Measurements from ENCODE around the gene TRANK1. TPM values are rescaled to one million over a fixed set of nuclear protein-coding genes. Genes with fewer than 3 reads are reported as not detected.

Gene TRANK1
- total RNA-seq, 1 experiment from 2014 or later = 10.5 TPM

DNA sequence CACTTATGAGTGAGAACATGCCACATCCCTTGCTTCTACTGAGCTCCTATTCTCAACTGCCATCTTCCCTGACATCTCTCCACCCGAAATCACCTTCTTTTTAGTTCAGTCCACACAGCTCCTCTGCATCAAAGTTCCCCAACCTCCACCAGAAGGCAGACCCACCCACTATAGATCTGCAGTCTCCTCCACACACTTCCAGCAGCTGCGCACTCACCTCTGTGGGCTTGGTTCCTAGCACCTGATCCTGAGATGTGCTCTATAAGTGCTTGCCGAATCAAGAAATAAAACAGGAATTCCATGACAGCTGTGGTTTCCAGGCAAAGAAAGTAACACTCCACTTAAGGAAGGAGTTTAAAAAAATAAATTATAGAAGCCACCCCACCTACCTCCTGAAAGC is 85.4 kb downstream of the TRANK1 start:
- no peak for TF ChIP-seq JAZF1 (CRISPR knock-in tag; IDR thresholded peaks at IDR 0.05)
- TF ChIP-seq ZNF263 (CRISPR knock-in tag; IDR thresholded peaks at IDR 0.05; ENCODE audit: low read depth) = no peak
- TF ChIP-seq, protein P1, sequence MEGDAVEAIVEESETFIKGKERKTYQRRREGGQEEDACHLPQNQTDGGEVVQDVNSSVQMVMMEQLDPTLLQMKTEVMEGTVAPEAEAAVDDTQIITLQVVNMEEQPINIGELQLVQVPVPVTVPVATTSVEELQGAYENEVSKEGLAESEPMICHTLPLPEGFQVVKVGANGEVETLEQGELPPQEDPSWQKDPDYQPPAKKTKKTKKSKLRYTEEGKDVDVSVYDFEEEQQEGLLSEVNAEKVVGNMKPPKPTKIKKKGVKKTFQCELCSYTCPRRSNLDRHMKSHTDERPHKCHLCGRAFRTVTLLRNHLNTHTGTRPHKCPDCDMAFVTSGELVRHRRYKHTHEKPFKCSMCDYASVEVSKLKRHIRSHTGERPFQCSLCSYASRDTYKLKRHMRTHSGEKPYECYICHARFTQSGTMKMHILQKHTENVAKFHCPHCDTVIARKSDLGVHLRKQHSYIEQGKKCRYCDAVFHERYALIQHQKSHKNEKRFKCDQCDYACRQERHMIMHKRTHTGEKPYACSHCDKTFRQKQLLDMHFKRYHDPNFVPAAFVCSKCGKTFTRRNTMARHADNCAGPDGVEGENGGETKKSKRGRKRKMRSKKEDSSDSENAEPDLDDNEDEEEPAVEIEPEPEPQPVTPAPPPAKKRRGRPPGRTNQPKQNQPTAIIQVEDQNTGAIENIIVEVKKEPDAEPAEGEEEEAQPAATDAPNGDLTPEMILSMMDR (IDR thresholded peaks at IDR 0.05) = no peak
- Mint-ChIP-seq H3K27ac (no peak overlapping the region), H3K9me3 (no peaks in the 10 kb centered on the region), H3K4me1 (peaks cover 9% of the 10 kb centered on the region), H3K36me3 (peaks cover 7% of the 10 kb centered on the region), H3K27me3 (ENCODE audit: low read depth) (no peaks in the 10 kb centered on the region), H3K4me3 (no peak overlapping the region)
- ATAC-seq (no peak), DNase-seq (ENCODE audit: low spot score) (no peak)
- CTCF ChIA-PET = interaction anchor here (1.7 to 3.7 kb wide), 3 partner anchors 9 to 99 kb away, joined by 7 to 18 read pairs (median 8); no protein-coding TSS in a partner anchor
- POLR2A ChIA-PET = no interaction called here

DNA sequence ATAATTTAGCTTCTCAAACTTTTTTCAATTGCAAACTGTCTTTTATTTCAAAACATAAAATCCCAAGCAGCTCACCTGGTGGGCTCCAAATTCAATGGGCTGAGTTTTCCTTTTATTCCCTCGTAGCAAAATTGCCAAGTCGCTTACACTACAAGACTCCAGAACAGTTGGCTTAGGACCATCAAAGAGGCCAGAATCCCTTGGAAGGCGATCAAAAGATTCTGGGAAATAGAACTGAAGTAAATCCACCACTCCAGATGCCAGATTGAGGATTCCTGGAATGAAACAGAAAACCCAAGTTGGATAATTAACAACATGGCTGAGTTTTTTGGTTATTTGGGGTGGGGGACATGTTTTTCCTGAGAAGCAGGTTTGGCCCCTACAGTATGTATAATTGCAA is 92.8 kb downstream of the TRANK1 start:
- Mint-ChIP-seq H3K27me3 (ENCODE audit: low read depth) (no peaks in the 10 kb centered on the region), H3K4me3 (no peak overlapping the region), H3K36me3 (peaks cover under 1% of the 10 kb centered on the region; the same call in 1 of the 2 replicates), H3K4me1 (no peaks in the 10 kb centered on the region), H3K9me3 (no peaks in the 10 kb centered on the region), H3K27ac (no peak overlapping the region)
- DNase-seq (ENCODE audit: low spot score) (no peak), ATAC-seq (no peak)
- ChIA-PET POLR2A (no interaction called here), CTCF (no interaction called here)
- TF ChIP-seq ATF1 (CRISPR knock-in tag; IDR thresholded peaks at IDR 0.05) (no peak), TP53 (CRISPR knock-in tag; IDR thresholded peaks at IDR 0.05) (no peak), FOXJ3 (CRISPR knock-in tag; IDR thresholded peaks at IDR 0.05; ENCODE audit: borderline replicate concordance) (no peak), FOXP1 (CRISPR knock-in tag; IDR thresholded peaks at IDR 0.05; ENCODE audit: borderline replicate concordance) (no peak), IRF2 (CRISPR knock-in tag; IDR thresholded peaks at IDR 0.05; ENCODE audit: borderline replicate concordance, low read depth) (no peak), TCF7 (CRISPR knock-in tag; IDR thresholded peaks at IDR 0.05; ENCODE audit: low read depth) (no peak), ZNF416 (CRISPR knock-in tag; IDR thresholded peaks at IDR 0.05) (no peak)
- TF ChIP-seq, protein P2, sequence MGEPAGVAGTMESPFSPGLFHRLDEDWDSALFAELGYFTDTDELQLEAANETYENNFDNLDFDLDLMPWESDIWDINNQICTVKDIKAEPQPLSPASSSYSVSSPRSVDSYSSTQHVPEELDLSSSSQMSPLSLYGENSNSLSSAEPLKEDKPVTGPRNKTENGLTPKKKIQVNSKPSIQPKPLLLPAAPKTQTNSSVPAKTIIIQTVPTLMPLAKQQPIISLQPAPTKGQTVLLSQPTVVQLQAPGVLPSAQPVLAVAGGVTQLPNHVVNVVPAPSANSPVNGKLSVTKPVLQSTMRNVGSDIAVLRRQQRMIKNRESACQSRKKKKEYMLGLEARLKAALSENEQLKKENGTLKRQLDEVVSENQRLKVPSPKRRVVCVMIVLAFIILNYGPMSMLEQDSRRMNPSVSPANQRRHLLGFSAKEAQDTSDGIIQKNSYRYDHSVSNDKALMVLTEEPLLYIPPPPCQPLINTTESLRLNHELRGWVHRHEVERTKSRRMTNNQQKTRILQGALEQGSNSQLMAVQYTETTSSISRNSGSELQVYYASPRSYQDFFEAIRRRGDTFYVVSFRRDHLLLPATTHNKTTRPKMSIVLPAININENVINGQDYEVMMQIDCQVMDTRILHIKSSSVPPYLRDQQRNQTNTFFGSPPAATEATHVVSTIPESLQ (CRISPR knock-in tag; IDR thresholded peaks at IDR 0.05) = no peak

DNA sequence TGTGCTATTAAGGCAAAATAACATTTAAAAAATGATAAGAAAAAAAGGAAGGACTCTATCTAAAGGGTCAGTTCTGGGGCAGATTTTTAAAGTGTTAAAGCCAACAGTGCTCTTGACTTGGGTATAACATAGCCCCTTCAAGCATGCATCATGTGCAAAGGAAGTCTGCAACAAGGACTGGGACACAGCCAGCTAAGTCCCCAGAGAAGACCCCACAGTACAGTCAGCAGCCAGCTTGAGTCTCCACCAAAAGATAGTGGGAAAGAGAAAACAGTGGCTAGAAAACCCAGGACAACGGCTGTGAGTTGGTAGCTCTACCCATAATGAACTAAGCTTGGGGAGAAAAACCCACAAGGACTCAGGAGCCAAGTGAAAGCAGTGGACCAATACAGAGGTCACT is 94.1 kb downstream of the TRANK1 start:
- Mint-ChIP-seq H3K27ac (no peak overlapping the region), H3K4me3 (no peak overlapping the region), H3K27me3 (ENCODE audit: low read depth) (no peaks in the 10 kb centered on the region), H3K36me3 (no peaks in the 10 kb centered on the region), H3K4me1 (no peaks in the 10 kb centered on the region), H3K9me3 (no peaks in the 10 kb centered on the region)
- no peak for ATAC-seq
- CTCF ChIA-PET = interaction anchor here (0.6 kb wide), 2 partner anchors 28 to 363 kb away, joined by 3 read pairs; no protein-coding TSS in a partner anchor
- DNase-seq (ENCODE audit: low spot score) = no peak
- POLR2A ChIA-PET = no interaction called here
- TF ChIP-seq ZNF423 (CRISPR knock-in tag; IDR thresholded peaks at IDR 0.05) (no peak), HMGA2 (CRISPR knock-in tag; IDR thresholded peaks at IDR 0.05) (no peak), FOXK1 (CRISPR knock-in tag; IDR thresholded peaks at IDR 0.05) (no peak), TCF7 (CRISPR knock-in tag; IDR thresholded peaks at IDR 0.05; ENCODE audit: low read depth) (no peak), SP1 (CRISPR knock-in tag; conservative IDR thresholded peaks at IDR 0.05) (no peak), OVOL2 (CRISPR knock-in tag; IDR thresholded peaks at IDR 0.05; ENCODE audit: borderline replicate concordance) (no peak), KAT7 (CRISPR knock-in tag; IDR thresholded peaks at IDR 0.05; ENCODE audit: borderline replicate concordance) (no peak), CREM (CRISPR knock-in tag; IDR thresholded peaks at IDR 0.05) (no peak)
- TF ChIP-seq, protein P3, sequence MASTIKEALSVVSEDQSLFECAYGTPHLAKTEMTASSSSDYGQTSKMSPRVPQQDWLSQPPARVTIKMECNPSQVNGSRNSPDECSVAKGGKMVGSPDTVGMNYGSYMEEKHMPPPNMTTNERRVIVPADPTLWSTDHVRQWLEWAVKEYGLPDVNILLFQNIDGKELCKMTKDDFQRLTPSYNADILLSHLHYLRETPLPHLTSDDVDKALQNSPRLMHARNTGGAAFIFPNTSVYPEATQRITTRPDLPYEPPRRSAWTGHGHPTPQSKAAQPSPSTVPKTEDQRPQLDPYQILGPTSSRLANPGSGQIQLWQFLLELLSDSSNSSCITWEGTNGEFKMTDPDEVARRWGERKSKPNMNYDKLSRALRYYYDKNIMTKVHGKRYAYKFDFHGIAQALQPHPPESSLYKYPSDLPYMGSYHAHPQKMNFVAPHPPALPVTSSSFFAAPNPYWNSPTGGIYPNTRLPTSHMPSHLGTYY (CRISPR knock-in tag; IDR thresholded peaks at IDR 0.05) = no peak
- TF ChIP-seq, protein P4, sequence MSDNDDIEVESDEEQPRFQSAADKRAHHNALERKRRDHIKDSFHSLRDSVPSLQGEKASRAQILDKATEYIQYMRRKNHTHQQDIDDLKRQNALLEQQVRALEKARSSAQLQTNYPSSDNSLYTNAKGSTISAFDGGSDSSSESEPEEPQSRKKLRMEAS (CRISPR knock-in tag; IDR thresholded peaks at IDR 0.05) = no peak
- TF ChIP-seq, protein P5, sequence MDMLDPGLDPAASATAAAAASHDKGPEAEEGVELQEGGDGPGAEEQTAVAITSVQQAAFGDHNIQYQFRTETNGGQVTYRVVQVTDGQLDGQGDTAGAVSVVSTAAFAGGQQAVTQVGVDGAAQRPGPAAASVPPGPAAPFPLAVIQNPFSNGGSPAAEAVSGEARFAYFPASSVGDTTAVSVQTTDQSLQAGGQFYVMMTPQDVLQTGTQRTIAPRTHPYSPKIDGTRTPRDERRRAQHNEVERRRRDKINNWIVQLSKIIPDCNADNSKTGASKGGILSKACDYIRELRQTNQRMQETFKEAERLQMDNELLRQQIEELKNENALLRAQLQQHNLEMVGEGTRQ (CRISPR knock-in tag; IDR thresholded peaks at IDR 0.05) = no peak
- TF ChIP-seq, protein P6, sequence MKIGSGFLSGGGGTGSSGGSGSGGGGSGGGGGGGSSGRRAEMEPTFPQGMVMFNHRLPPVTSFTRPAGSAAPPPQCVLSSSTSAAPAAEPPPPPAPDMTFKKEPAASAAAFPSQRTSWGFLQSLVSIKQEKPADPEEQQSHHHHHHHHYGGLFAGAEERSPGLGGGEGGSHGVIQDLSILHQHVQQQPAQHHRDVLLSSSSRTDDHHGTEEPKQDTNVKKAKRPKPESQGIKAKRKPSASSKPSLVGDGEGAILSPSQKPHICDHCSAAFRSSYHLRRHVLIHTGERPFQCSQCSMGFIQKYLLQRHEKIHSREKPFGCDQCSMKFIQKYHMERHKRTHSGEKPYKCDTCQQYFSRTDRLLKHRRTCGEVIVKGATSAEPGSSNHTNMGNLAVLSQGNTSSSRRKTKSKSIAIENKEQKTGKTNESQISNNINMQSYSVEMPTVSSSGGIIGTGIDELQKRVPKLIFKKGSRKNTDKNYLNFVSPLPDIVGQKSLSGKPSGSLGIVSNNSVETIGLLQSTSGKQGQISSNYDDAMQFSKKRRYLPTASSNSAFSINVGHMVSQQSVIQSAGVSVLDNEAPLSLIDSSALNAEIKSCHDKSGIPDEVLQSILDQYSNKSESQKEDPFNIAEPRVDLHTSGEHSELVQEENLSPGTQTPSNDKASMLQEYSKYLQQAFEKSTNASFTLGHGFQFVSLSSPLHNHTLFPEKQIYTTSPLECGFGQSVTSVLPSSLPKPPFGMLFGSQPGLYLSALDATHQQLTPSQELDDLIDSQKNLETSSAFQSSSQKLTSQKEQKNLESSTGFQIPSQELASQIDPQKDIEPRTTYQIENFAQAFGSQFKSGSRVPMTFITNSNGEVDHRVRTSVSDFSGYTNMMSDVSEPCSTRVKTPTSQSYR (CRISPR knock-in tag; IDR thresholded peaks at IDR 0.05) = no peak
- TF ChIP-seq, protein P1 (IDR thresholded peaks at IDR 0.05) = no peak

Data from WTC11 (cell line).